Stimulated activated CD8-positive, alpha-beta memory T cell treated with anti-CD3 and anti-CD28 coated beads, Interleukin-12 subunit alpha, Interleukin-12 subunit beta, amount 100 ng/mL, for 24 hours (primary cell): Measurements from ENCODE around the gene B4GAT1.

Experiments
- DNase-seq: peaks from one replicate; pipeline ENCODE4 v3.0.0-alpha.2; 2020; ENCODE audit errors: extremely low read depth

B4GAT1 gene

GRCh38 chr11:66336234-66337102 is 11.0 kb downstream of the B4GAT1 start, which contains the start of gene RIN1:
TSS of gene RIN1 (minus strand) at chr11:66336434. CDS start at chr11:66336402, 32 bp downstream.
- peak; percentile 48 for DNase-seq

GRCh38 chr11:66335531-66336233 is 11.7 kb downstream of the B4GAT1 start:
- DNase-seq = no peak

- DNase-seq = no peak
These were observed 12.6 kb downstream of the B4GAT1 start for GRCh38 chr11:66334605-66335442.

GRCh38 chr11:66333896-66334604 is 13.4 kb downstream of the B4GAT1 start:
- no peak for DNase-seq

- DNase-seq = no peak
These were observed 14.1 kb downstream of the B4GAT1 start for GRCh38 chr11:66333220-66333877.

- no peak for DNase-seq
These were observed 14.8 kb downstream of the B4GAT1 start for GRCh38 chr11:66332371-66333219.

- DNase-seq = no peak
These were observed 15.7 kb downstream of the B4GAT1 start for GRCh38 chr11:66331542-66332370.

- DNase-seq = no peak
These were observed 16.5 kb downstream of the B4GAT1 start for GRCh38 chr11:66330931-66331330.

- no peak for DNase-seq
These were observed 18.2 kb downstream of the B4GAT1 start for GRCh38 chr11:66329165-66329673.

GRCh38 chr11:66328302-66329144 is 18.9 kb downstream of the B4GAT1 start:
- peak; percentile 48 for DNase-seq

GRCh38 chr11:66328031-66328301 is 19.5 kb downstream of the B4GAT1 start:
- no peak for DNase-seq

GRCh38 chr11:66327171-66328030 is 20.0 kb downstream of the B4GAT1 start:
- DNase-seq = no peak

GRCh38 chr11:66326261-66327111 is 20.9 kb downstream of the B4GAT1 start:
- no peak for DNase-seq

- no peak for DNase-seq
These were observed 22.2 kb downstream of the B4GAT1 start for GRCh38 chr11:66325263-66325671.

- no peak for DNase-seq
These were observed 22.8 kb downstream of the B4GAT1 start for GRCh38 chr11:66324664-66325063.

GRCh38 chr11:66323684-66324083 is 23.7 kb downstream of the B4GAT1 start:
- DNase-seq = no peak
